GM21528 (cell line): ENCODE data around the gene C5orf58.

Experiments
- ATAC-seq: cut with Tn5 transposase; IDR thresholded peaks from one replicate; pipeline ENCODE4 v1.9.1; 2021; ENCODE audit warnings: mild to moderate bottlenecking, moderate library complexity; ENCODE audit not compliant: unreplicated experiment, low FRiP score

C5orf58 gene

GRCh38 chr5:170277867-170278281, 45.1 kb downstream of the C5orf58 start:
- ATAC-seq: no peak

- ATAC-seq: peak; percentile 93
These were observed 46.0 kb downstream of the C5orf58 start for GRCh38 chr5:170278611-170279458.

GRCh38 chr5:170279459-170279817, 46.7 kb downstream of the C5orf58 start:
- no peak for ATAC-seq

GRCh38 chr5:170280011-170280493, 47.3 kb downstream of the C5orf58 start:
- ATAC-seq: no peak

GRCh38 chr5:170283296-170283695, 50.5 kb downstream of the C5orf58 start:
- ATAC-seq: no peak

GRCh38 chr5:170284231-170284630, 51.4 kb downstream of the C5orf58 start:
- ATAC-seq: no peak

- no peak for ATAC-seq
These were observed 52.4 kb downstream of the C5orf58 start for GRCh38 chr5:170285181-170285580.

- no peak for ATAC-seq
These were observed 53.7 kb downstream of the C5orf58 start for GRCh38 chr5:170286386-170286925.

GRCh38 chr5:170287532-170287931, 54.7 kb downstream of the C5orf58 start:
- no peak for ATAC-seq

GRCh38 chr5:170288151-170288550, 55.4 kb downstream of the C5orf58 start:
- no peak for ATAC-seq

GRCh38 chr5:170288551-170288950, 55.8 kb downstream of the C5orf58 start:
- no peak for ATAC-seq

- ATAC-seq: no peak
These were observed 56.3 kb downstream of the C5orf58 start for GRCh38 chr5:170289121-170289520.

- no peak for ATAC-seq
These were observed 57.0 kb downstream of the C5orf58 start for GRCh38 chr5:170289764-170290163.

GRCh38 chr5:170290498-170290897, 57.7 kb downstream of the C5orf58 start:
- no peak for ATAC-seq

GRCh38 chr5:170292179-170293104, 59.7 kb downstream of the C5orf58 start:
- no peak for ATAC-seq

GRCh38 chr5:170293273-170293672, 60.5 kb downstream of the C5orf58 start:
- peak; percentile 60 for ATAC-seq

- ATAC-seq: no peak
These were observed 61.3 kb downstream of the C5orf58 start for GRCh38 chr5:170294057-170294456.

- no peak for ATAC-seq
These were observed 61.8 kb downstream of the C5orf58 start for GRCh38 chr5:170294556-170294955.
